Skeletal muscle satellite cell (primary cell): ENCODE data around the gene IZUMO4.
"Not testable (repeated sequence)": the region's sequence is repeated elsewhere in the genome, so short reads cannot be mapped to it uniquely, and the experiment has no call there.

ENCODE experiments used
- H3K27me3 ChIP-seq: 2 replicates; pipeline ENCODE4 v1.7.0; 2013; ENCODE audit warnings: low read length; ENCODE audit not compliant: control insufficient read depth, insufficient read depth
- H3K36me3 ChIP-seq: 2 replicates; pipeline ENCODE4 v1.7.0; 2013; ENCODE audit warnings: mild to moderate bottlenecking, control low read depth, low read length; ENCODE audit not compliant: insufficient read depth
- H3K4me1 ChIP-seq: 2 replicates; pipeline ENCODE4 v1.7.0; 2013; ENCODE audit warnings: low read length; ENCODE audit not compliant: control insufficient read depth, insufficient read depth
- H3K4me2 ChIP-seq: 2 replicates; pipeline ENCODE4 v1.7.0; 2013; ENCODE audit warnings: mild to moderate bottlenecking, low read length
- H3K4me3 ChIP-seq: 2 replicates; pipeline ENCODE4 v1.7.0; 2013; ENCODE audit warnings: low read length
- H3K9ac ChIP-seq: 2 replicates; pipeline ENCODE4 v1.7.0; 2013; ENCODE audit warnings: mild to moderate bottlenecking, low read depth, low read length, moderate library complexity
- H3K9me3 ChIP-seq: replicated peaks from 2 replicates; pipeline ENCODE4 v1.7.0; 2013; ENCODE audit warnings: mild to moderate bottlenecking, control low read depth, low read length

The IZUMO4 gene

GRCh38 chr19:2126879-2127518, 30.3 kb downstream of the IZUMO4 start:
- no peak overlapping the region for H3K9ac ChIP-seq
- H3K9me3 ChIP-seq = no peaks in the 10 kb centered on the region
- peaks cover 74% of the 10 kb centered on the region for H3K36me3 ChIP-seq
- no peaks in the 10 kb centered on the region for H3K27me3 ChIP-seq
- no peaks in the 10 kb centered on the region for H3K4me1 ChIP-seq
- no peak overlapping the region for H3K4me3 ChIP-seq
- H3K4me2 ChIP-seq = no peak overlapping the region

- Histone ChIP-seq H3K27me3 (no peaks in the 10 kb centered on the region), H3K4me2 (no peak overlapping the region), H3K9me3 (no peaks in the 10 kb centered on the region), H3K9ac (no peak overlapping the region), H3K4me3 (no peak overlapping the region), H3K36me3 (peaks cover 74% of the 10 kb centered on the region), H3K4me1 (no peaks in the 10 kb centered on the region)
Observed at GRCh38 chr19:2127758-2128157, 31.0 kb downstream of the IZUMO4 start.

- H3K4me1 ChIP-seq, H3K4me3 ChIP-seq, H3K27me3 ChIP-seq, H3K9me3 ChIP-seq, H3K4me2 ChIP-seq, H3K9ac ChIP-seq: not testable (repeated sequence)
- peaks cover 74% of the 10 kb centered on the region for H3K36me3 ChIP-seq
Observed at GRCh38 chr19:2128252-2128651, 31.5 kb downstream of the IZUMO4 start.

GRCh38 chr19:2129022-2129421, 32.3 kb downstream of the IZUMO4 start:
- Histone ChIP-seq H3K9me3 (no peaks in the 10 kb centered on the region), H3K4me3 (no peak overlapping the region), H3K4me2 (no peak overlapping the region), H3K9ac (no peak overlapping the region), H3K27me3 (no peaks in the 10 kb centered on the region), H3K36me3 (peaks cover 67% of the 10 kb centered on the region), H3K4me1 (no peaks in the 10 kb centered on the region)

- H3K4me1 ChIP-seq = no peaks in the 10 kb centered on the region
- no peaks in the 10 kb centered on the region for H3K27me3 ChIP-seq
- no peak overlapping the region for H3K9ac ChIP-seq
- peaks cover 62% of the 10 kb centered on the region for H3K36me3 ChIP-seq
- no peaks in the 10 kb centered on the region for H3K9me3 ChIP-seq
- H3K4me3 ChIP-seq = no peak overlapping the region
- no peak overlapping the region for H3K4me2 ChIP-seq
Observed at GRCh38 chr19:2129486-2129885, 32.8 kb downstream of the IZUMO4 start.

GRCh38 chr19:2129892-2130770, 33.4 kb downstream of the IZUMO4 start:
- no peak overlapping the region for H3K9ac ChIP-seq

GRCh38 chr19:2131012-2131975, 34.6 kb downstream of the IZUMO4 start:
- H3K4me3 ChIP-seq, H3K4me1 ChIP-seq, H3K9ac ChIP-seq, H3K4me2 ChIP-seq, H3K27me3 ChIP-seq, H3K9me3 ChIP-seq: not testable (repeated sequence)
- H3K36me3 ChIP-seq = peaks cover 58% of the 10 kb centered on the region

More at GRCh38 chr19:2129892-2130770, 33.4 kb downstream of the IZUMO4 start:
- Histone ChIP-seq H3K4me2 (no peak overlapping the region), H3K4me1 (no peaks in the 10 kb centered on the region), H3K4me3 (no peak overlapping the region), H3K9me3 (no peaks in the 10 kb centered on the region), H3K36me3 (peaks cover 61% of the 10 kb centered on the region), H3K27me3 (no peaks in the 10 kb centered on the region)

GRCh38 chr19:2132191-2132590, 35.5 kb downstream of the IZUMO4 start:
- Histone ChIP-seq H3K4me3 (no peak overlapping the region), H3K4me1 (no peaks in the 10 kb centered on the region), H3K9ac (no peak overlapping the region), H3K9me3 (no peaks in the 10 kb centered on the region), H3K4me2 (no peak overlapping the region), H3K27me3 (no peaks in the 10 kb centered on the region), H3K36me3 (peaks cover 60% of the 10 kb centered on the region)

GRCh38 chr19:2132731-2133490, 36.2 kb downstream of the IZUMO4 start:
- no peak overlapping the region for H3K4me3 ChIP-seq
- H3K27me3 ChIP-seq = no peaks in the 10 kb centered on the region
- H3K4me2 ChIP-seq = no peak overlapping the region
- no peaks in the 10 kb centered on the region for H3K4me1 ChIP-seq
- no peak overlapping the region for H3K9ac ChIP-seq
- H3K9me3 ChIP-seq = no peaks in the 10 kb centered on the region
- H3K36me3 ChIP-seq = peaks cover 60% of the 10 kb centered on the region

- Histone ChIP-seq H3K9ac (no peak overlapping the region), H3K36me3 (peaks cover 55% of the 10 kb centered on the region), H3K4me3 (no peak overlapping the region), H3K9me3 (no peaks in the 10 kb centered on the region), H3K4me2 (no peak overlapping the region), H3K27me3 (no peaks in the 10 kb centered on the region), H3K4me1 (peaks cover 7% of the 10 kb centered on the region)
Observed at GRCh38 chr19:2135474-2136402, 39.0 kb downstream of the IZUMO4 start.
